ENCODE measurements around the gene GRM7. TPM values are rescaled to one million over a fixed set of nuclear protein-coding genes. Genes with fewer than 3 reads are reported as not detected.

The GRM7 gene
- total and polyA plus RNA-seq, 2 of the 4 experiments (the other 2 are of a cell fraction), result not detected

DNA sequence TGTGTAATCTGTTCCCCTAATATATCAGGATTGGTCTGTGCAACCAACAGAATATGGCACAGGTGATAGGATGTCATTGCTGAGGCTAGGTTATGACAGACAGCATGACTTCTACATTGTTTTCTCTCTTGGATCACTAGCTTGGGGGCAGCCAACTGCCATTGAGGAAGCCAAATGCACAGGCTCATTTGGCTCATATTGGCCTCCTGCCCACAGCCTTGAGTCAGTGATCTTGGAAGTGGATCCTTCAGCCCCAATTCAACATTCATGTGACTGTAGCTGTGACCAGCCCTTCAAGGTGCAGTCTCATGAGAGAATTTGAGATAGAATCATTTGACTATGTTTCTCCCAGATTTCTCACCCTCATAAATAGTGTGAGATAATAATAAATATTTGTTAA lies 675.6 kb downstream of the GRM7 start:
- no peak overlapping the region for H2AK5ac ChIP-seq (ENCODE audit: low read depth, low read length)
- H3K9me3 ChIP-seq (ENCODE audit: control insufficient read depth, insufficient read depth, low read length), result peaks cover 10% of the 10 kb centered on the region
- no peak overlapping the region for H3K27ac ChIP-seq (ENCODE audit: insufficient read depth, low read length)
- TF ChIP-seq CEBPB (IDR thresholded peaks at IDR 0.05; ENCODE audit: low read depth, low read length) (no peak), POLR2A (IDR thresholded peaks at IDR 0.05; ENCODE audit: low read depth, low read length) (no peak), ELK1 (IDR thresholded peaks at IDR 0.05; ENCODE audit: borderline replicate concordance, low read depth, low read length) (no peak), RAD21 (IDR thresholded peaks at IDR 0.05; ENCODE audit: low read length) (no peak), MAZ (IDR thresholded peaks at IDR 0.05; ENCODE audit: borderline replicate concordance, low read depth, low read length) (no peak), NFE2L2 (IDR thresholded peaks at IDR 0.05; ENCODE audit: low read depth, low read length) (no peak), RCOR1 (IDR thresholded peaks at IDR 0.05; ENCODE audit: insufficient replicate concordance, low read length) (no peak), CHD1 (IDR thresholded peaks at IDR 0.05; ENCODE audit: low read depth, low read length) (no peak), RFX5 (IDR thresholded peaks at IDR 0.05; ENCODE audit: low read depth, low read length) (no peak), BHLHE40 (IDR thresholded peaks at IDR 0.05; ENCODE audit: low read depth, low read length) (no peak), MXI1 (IDR thresholded peaks at IDR 0.05; ENCODE audit: borderline replicate concordance, low read depth, low read length) (no peak), CTCF (conservative IDR thresholded peaks at IDR 0.05; ENCODE audit: low read depth, low read length) (no peak), MAFK (IDR thresholded peaks at IDR 0.05; ENCODE audit: low read depth, low read length) (no peak), FOS (IDR thresholded peaks at IDR 0.05; ENCODE audit: low read depth, low read length) (no peak)
- TF ChIP-seq, protein P1, sequence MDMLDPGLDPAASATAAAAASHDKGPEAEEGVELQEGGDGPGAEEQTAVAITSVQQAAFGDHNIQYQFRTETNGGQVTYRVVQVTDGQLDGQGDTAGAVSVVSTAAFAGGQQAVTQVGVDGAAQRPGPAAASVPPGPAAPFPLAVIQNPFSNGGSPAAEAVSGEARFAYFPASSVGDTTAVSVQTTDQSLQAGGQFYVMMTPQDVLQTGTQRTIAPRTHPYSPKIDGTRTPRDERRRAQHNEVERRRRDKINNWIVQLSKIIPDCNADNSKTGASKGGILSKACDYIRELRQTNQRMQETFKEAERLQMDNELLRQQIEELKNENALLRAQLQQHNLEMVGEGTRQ (IDR thresholded peaks at IDR 0.05; ENCODE audit: low read depth, low read length), result no peak
- POLR2A ChIA-PET (ENCODE audit: unreplicated experiment), result no interaction called here
- dilution Hi-C loops (cut with HindIII; ENCODE audit: low sequenced_read_pairs, unreplicated experiment) (no loop called here), intact Hi-C loops (cut with micrococcal nuclease) (no loop called here), in situ Hi-C loops (cut with MboI; ENCODE audit: low sequenced_read_pairs) (no loop called here)
- no peak overlapping the region for H4K91ac ChIP-seq (ENCODE audit: insufficient read depth, low read depth, low read length)
- H3K9ac ChIP-seq (ENCODE audit: low read depth, low read length), result no peak overlapping the region
- H2BK120ac ChIP-seq (ENCODE audit: low read depth, low read length), result no peak overlapping the region
- H4K20me1 ChIP-seq (ENCODE audit: insufficient read depth, low read length), result no peaks in the 10 kb centered on the region
- no peak overlapping the region for H3K4me3 ChIP-seq (ENCODE audit: insufficient read depth, low read depth, low read length)
- no peak overlapping the region for H2AFZ ChIP-seq (replicated peaks; ENCODE audit: low read length, poor library complexity)
- BruUV-seq (replicated peaks), result no TSS peak
- ATAC-seq (ENCODE audit: low read depth) (no peak), DNase-seq (no peak)
- no peak overlapping the region for H4K5ac ChIP-seq (ENCODE audit: low read depth, low read length)
- H3K14ac ChIP-seq (replicated peaks; ENCODE audit: low read depth, low read length), result no peak overlapping the region
- H3K4ac ChIP-seq (ENCODE audit: low read depth, low read length), result no peak overlapping the region
- no peaks in the 10 kb centered on the region for H3K36me3 ChIP-seq (ENCODE audit: control insufficient read depth, insufficient read depth, low read length)
- CTCF ChIA-PET, result no interaction called here
- H3K18ac ChIP-seq (ENCODE audit: low read depth, low read length), result no peak overlapping the region
- no peak overlapping the region for H2BK15ac ChIP-seq (ENCODE audit: low read depth, low read length)
- no peak overlapping the region for H3K56ac ChIP-seq (ENCODE audit: extremely low read depth, insufficient read depth, low read length)
- no peaks in the 10 kb centered on the region for H3K27me3 ChIP-seq (ENCODE audit: control insufficient read depth, insufficient read depth, low read length)
- H3K4me2 ChIP-seq (ENCODE audit: low read depth, low read length), result no peak overlapping the region
- H3K9me1 ChIP-seq (ENCODE audit: insufficient read depth, low read length), result no peaks in the 10 kb centered on the region
- H2AK9ac ChIP-seq (replicated peaks; ENCODE audit: low read depth, low read length, poor library complexity), result no peak overlapping the region
- H3K4me1 ChIP-seq (ENCODE audit: control insufficient read depth, insufficient read depth, low read length), result no peaks in the 10 kb centered on the region
- H3K23ac ChIP-seq (ENCODE audit: low read depth, low read length), result no peak overlapping the region
- H2BK20ac ChIP-seq (ENCODE audit: low read depth, low read length), result no peak overlapping the region
- no peak overlapping the region for H2BK5ac ChIP-seq (ENCODE audit: low read depth, low read length, poor library complexity, severe bottlenecking)
- H3K79me1 ChIP-seq (ENCODE audit: low read depth in 1 of 2, low read length in 2 of 2), result no peaks in the 10 kb centered on the region
- H4K8ac ChIP-seq (ENCODE audit: low read depth in 2 of 2, low read length in 2 of 2), result no peak overlapping the region

Data from IMR-90 (cell line).